ENCODE measurements around the gene IRF2BP2. TPM values are rescaled to one million over a fixed set of nuclear protein-coding genes. Genes with fewer than 3 reads are reported as not detected.

The IRF2BP2 gene
- total RNA-seq, 1 experiment from 2014 or later = 122 TPM

- Histone ChIP-seq H3K9me2 (ENCODE audit: insufficient read depth) (no peaks in the 10 kb centered on the region), H2AFZ (no peak overlapping the region), H3K4me3 (no peak overlapping the region), H3K4me1 (replicated peaks; ENCODE audit: insufficient read depth) (peaks cover 24% of the 10 kb centered on the region), H3K9me3 (ENCODE audit: insufficient read depth, low read depth) (no peaks in the 10 kb centered on the region), H3F3A (ENCODE audit: insufficient read depth, low read depth) (peaks cover 21% of the 10 kb centered on the region), H3K36me3 (ENCODE audit: low read depth) (no peaks in the 10 kb centered on the region), H3K79me2 (ENCODE audit: low read depth) (no peaks in the 10 kb centered on the region), H3K27ac (no peak overlapping the region), H3K4me2 (no peak overlapping the region), H3K27me3 (ENCODE audit: insufficient read depth, low read depth) (no peaks in the 10 kb centered on the region), H4K20me1 (ENCODE audit: insufficient read depth) (no peaks in the 10 kb centered on the region)
- no peak for DNase-seq
- intact Hi-C loops (cut with micrococcal nuclease; ENCODE audit: unreplicated experiment) = no loop called here
- no peak for TF ChIP-seq EZH2 (IDR thresholded peaks at IDR 0.05; ENCODE audit: low read depth)
- no peak for TF ChIP-seq CTCF (conservative IDR thresholded peaks at IDR 0.05)
- ChIA-PET POLR2A (ENCODE audit: unreplicated experiment) (interaction anchor here (0.7 kb wide), 1 partner anchor 22 kb away, joined by 4 read pairs; no protein-coding TSS in a partner anchor), CTCF (no interaction called here)
- BruUV-seq (replicated peaks) = no TSS peak
These were observed 50.7 kb downstream of the IRF2BP2 start for GRCh38 chr1:234559152-234559901.

GRCh38 chr1:234558330-234558836, 51.6 kb downstream of the IRF2BP2 start:
- H3K4me2 ChIP-seq = no peak overlapping the region

More at GRCh38 chr1:234558330-234558836, 51.6 kb downstream of the IRF2BP2 start:
- ChIA-PET CTCF (no interaction called here), POLR2A (ENCODE audit: unreplicated experiment) (interaction anchor here (0.7 kb wide), 1 partner anchor 21 kb away, joined by 4 read pairs; no protein-coding TSS in a partner anchor)
- intact Hi-C loops (cut with micrococcal nuclease; ENCODE audit: unreplicated experiment) = no loop called here
- Histone ChIP-seq H3K27me3 (ENCODE audit: insufficient read depth, low read depth) (no peaks in the 10 kb centered on the region), H3K36me3 (ENCODE audit: low read depth) (no peaks in the 10 kb centered on the region), H3K79me2 (ENCODE audit: low read depth) (no peaks in the 10 kb centered on the region), H4K20me1 (ENCODE audit: insufficient read depth) (no peaks in the 10 kb centered on the region), H3K9me3 (ENCODE audit: insufficient read depth, low read depth) (no peaks in the 10 kb centered on the region), H3K4me1 (replicated peaks; ENCODE audit: insufficient read depth) (peaks cover 14% of the 10 kb centered on the region), H3K9me2 (ENCODE audit: insufficient read depth) (no peaks in the 10 kb centered on the region), H2AFZ (no peak overlapping the region), H3K27ac (no peak overlapping the region), H3K4me3 (no peak overlapping the region), H3F3A (ENCODE audit: insufficient read depth, low read depth) (peaks cover 14% of the 10 kb centered on the region)
- BruUV-seq (replicated peaks) = no TSS peak
- TF ChIP-seq EZH2 (IDR thresholded peaks at IDR 0.05; ENCODE audit: low read depth) (no peak), CTCF (conservative IDR thresholded peaks at IDR 0.05) (no peak)
- DNase-seq = no peak

Data from PC-9 (cell line).